NCI-H1694 treated with DMSO at 0.1 percent for 48 hours (cell line): ENCODE results near the gene GALNTL6.

ENCODE experiments used
- DNase-seq: peaks from one replicate; lab custom pipeline; 2025; lab: John Stamatoyannopoulos, UW

The GALNTL6 gene

DNA sequence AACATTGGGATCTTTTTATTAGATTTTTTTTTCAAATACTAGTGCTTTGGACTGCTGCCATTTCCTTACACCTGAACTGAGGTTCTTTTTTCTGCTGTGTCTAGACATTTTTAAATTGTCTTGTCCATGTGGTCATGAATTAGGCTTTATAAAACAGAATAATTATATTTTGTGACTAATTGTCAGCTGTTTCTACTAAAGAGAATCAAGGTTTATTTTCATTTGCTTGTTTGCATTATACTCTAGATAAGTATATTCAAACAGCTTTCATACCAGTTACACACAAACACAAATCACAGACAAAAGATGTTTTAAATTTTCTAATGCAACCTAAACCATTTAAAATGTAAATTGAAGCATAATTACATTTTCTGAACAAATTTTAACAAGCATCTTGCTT is 194.7 kb downstream of the GALNTL6 start:
- DNase-seq: no peak

DNA sequence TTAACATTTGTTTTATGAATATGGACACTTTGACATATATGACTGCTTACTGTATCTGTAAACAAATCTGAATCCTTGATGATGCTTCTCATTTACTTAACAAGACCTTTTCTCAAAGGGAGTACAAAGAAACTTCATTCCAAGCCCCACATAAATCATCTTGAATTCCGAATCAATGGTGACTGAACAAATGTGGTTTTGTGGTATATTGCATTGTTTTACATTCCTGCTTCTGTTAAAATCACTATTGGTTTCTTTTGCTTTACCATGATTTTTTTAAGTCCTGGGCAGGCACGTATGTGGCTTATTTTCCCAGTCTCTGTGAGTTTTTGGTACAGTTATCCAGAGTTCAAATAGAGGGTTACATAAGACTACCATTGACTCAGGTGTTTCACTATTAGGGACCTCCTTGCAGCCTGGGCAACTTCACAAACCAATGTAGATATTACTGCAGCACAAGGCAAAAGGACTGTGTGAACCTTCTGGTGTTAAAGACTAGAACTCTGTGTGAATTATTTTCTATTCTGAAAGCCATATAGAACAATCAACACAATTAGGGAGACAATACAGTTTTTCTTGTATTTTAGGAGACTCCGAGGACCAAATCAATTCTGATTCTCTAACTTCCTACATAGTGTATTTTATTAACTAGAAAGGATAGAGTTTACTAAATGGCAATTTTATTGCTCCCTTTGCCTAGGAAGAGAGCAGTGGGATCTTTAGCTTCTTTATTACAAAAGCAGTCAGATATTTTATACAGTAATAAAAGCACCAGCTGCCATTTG is 196.4 kb downstream of the GALNTL6 start:
- DNase-seq: no peak

DNA sequence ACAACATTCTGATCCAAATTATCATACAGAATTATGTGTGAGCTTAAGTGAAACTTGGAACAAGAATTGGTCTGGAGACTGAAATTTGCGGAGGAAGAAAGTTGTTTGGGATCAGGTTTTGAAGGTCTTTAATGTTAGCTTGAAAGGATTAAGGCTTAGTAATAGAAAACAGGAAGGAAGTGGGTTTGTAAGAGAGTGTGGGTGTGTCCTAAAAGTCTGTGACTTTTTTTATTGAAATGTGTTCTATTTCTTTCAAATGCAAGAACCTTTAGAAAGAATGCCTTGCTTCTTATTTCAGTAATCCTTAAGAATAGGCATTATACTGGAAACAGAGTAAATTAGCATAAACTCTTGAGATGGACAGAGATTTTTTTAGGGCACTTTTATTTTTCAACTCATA is 198.0 kb downstream of the GALNTL6 start:
- DNase-seq: no peak

DNA sequence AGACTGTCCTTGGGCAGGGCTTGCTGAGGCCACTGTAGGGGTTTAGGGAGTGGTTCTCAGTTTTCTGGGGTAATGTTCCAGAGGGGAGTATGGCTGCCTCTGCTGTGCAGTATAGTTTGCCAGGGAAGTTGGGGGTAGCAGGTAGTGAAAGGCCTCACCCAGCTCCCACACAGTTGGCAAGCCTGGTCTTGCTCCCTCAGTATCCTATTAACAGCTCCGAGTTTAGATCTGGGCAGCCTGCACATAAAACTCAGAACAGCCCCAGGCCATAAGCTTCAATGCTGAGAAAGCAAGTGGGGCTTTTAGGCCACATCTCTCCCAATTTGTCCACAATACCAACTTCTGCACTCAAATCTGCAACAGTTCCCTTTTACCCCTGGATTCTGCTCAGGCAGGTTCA is 205.2 kb downstream of the GALNTL6 start:
- no peak for DNase-seq

DNA sequence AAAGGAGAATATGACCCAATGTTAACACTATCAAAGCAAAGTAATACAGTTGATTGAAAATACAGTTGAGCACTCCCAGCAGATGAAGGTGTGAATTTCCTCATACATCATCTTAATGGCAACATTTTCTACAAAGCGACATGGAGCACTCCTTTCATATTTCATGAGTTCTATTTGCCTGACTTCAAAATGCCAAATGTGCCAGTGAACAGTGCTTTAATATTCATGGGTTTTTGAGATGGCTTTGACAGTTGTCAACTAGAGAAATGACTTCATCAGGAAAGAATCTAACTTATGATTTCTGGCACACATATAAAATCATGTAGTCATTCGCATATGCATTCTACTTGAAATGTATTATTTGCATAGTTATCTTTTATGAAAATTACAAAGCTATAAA is 222.4 kb downstream of the GALNTL6 start:
- DNase-seq: no peak

DNA sequence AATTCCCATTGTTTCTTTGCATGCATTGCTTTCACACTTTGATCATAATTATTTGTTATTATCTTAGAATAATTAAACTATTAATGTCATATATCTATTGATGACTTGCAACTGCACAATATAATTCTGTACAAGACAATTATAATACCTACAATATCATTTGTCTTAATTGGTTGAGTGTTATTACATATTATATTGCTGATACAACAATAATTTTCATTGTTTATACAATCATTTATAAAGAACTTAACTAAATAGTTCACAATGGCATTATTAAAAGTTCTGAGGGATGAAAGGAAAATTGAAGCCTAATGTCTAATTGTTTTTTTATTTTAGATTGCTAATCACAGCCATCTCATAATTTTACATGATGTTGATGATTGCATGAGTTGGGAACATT is 227.6 kb downstream of the GALNTL6 start:
- DNase-seq: no peak

DNA sequence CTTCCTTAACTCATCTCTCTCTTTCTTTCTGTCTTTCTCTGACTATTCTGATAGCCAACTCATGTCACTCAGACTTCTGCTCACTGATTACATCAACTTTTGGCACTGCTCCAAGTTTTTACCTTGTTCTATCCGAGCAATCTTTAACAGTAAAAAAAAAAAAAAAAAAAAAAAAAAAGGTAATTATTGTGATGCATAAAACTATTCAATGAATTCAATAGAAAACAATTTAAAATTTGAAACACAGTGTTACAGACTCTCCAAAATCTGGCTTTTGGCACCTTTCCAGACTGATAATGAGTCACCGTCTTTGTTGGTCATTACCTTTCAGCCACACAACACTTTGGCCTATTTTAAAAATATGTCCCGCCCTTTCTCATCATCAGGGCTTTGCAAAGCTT is 229.5 kb downstream of the GALNTL6 start:
- peak; percentile 1 for DNase-seq

DNA sequence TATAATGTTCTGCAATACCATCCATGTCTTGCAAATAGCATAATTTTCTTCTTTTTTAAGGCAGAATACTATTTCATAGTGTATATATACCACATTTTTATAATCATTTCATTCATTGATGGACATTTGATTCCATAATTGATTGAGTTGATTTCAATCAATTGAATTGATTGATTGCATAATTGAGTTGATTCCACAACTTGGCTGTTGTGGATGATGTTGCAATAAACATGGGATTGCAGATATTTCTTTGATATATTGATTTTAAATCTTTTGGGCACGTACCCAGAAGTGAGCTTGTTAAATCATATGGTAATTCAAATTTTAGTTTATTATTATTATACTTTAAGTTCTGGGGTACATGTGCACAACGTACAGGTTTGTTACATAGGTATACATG is 232.8 kb downstream of the GALNTL6 start:
- DNase-seq: no peak

DNA sequence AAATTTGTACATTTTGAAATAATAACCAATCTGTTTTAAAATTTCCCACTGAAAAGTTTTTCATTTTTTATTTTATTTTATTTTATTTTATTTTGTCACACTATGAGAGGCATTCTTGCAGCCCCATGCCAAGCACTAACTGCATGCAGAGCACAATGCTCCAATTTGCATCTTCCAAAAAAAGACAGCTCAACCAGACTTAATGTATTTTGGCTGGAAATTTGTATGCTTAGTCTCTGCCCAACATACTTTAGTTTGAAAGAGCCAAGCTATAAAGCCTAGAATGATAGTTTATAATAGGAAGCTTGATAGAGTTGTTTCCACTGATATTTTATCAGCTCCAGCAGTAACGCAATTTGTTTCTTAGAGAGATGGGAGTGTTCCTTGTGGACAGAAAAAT is 235.5 kb downstream of the GALNTL6 start:
- DNase-seq: no peak

DNA sequence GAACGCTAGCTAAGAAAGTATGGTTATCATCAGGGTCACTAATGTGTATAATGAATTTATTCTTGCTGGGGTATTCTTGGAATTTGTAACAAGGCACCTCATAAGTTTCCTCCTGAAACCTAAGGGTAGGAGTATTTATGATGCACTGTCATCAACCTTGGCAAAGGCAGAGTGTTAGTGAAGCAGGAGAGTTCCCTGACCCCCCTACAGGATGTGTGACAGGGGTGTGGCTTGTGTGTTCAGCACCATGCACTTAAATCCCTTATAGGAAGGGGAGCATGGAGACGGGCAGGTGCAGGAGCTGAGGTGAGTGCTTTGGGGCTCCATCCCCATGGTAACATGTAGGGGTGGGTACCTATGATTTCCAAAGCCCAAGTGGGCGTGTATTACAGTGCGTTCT is 237.7 kb downstream of the GALNTL6 start:
- no peak for DNase-seq

DNA sequence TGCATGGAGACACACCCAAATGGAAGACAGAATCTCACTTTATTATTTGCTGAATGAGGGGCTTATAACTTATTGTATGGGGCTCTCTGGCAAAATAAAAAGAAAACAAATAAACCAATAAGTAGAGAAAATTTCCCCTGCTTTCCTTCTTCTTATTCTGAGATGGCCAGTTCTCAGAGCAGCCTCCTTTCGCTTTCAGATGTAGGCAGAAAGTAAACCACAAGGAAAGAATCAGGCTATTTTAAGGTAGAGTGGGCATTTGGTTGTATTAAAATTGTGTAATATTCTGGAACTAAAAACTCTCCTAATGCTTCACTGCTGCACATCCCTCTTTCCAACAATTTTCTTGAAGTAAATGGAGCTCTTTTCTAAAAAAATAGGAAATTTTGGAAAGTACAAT is 241.8 kb downstream of the GALNTL6 start:
- no peak for DNase-seq

DNA sequence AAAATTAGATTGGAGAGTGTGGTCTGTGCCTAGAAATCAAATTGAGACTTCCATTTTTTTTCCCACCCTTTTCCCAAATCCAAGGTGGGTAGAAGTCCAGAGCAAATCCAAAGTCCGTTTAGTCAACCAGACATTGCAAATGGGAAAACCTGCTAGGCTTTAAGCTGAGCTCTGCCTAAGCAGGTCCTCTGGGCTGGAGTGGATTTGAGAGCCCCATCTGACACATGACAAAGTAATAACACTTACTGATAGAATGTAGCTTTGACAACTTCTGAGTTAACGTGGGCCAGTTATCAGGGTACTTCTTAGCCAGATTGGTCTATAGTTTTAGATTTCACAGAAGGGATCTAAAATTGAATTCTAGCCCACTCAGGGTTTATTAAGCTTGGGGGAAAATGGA is 242.3 kb downstream of the GALNTL6 start:
- no peak for DNase-seq

DNA sequence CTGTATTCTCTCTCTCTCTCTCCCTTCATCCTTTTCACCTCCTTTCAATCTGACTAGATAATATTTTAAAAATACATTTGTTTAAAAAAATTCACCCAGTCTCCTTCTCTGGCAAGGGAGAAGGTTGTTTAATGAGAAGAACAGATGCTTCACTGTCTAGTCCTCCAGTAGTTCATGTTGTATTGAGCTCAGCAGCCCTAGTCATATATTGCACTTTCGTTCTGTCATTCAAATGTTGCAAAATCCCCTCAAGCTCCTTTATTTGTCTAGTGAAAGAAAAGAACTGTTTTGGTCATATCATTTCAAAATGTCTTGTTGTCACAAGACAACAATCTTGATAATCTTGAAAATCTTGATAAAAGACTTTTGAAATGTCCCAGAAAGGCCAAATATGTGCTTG is 248.0 kb downstream of the GALNTL6 start:
- no peak for DNase-seq

DNA sequence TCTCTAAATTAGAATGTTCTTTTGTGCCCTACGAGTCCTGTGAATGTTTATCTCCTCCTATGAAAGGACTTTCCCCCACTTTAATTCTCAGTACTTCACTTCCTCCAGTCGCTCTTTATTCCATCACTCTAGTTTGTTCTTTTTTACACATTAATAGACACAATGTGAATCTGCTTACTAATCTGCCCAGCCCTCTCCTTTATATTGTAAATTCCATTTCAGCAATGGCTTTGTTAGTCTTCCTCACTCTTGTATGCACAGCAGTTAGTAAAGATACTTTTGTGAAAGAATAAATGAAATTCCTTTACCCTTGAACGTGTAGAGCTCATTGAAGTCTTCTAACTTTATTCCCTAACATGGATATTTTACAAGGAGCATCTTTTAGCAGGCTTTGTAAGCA is 255.3 kb downstream of the GALNTL6 start:
- no peak for DNase-seq

DNA sequence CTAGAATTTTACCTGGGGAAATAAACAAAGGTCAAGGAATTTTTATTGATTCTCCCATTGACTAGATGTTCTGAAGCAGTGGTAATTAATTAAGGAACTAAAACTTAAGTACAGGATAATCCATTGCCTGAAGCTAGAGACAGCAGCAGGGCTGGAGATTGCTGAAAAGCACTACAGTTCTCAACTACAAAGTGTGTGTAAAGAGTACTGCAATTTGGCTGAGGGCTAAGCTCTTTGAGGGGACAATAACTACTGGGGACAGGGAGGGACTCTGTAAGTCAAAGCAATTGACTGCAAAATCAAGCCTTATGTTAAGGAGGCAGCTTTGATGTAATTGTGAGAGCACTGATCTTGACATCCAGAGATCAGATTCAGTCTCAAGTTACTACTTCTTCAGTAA is 260.4 kb downstream of the GALNTL6 start:
- DNase-seq: no peak

DNA sequence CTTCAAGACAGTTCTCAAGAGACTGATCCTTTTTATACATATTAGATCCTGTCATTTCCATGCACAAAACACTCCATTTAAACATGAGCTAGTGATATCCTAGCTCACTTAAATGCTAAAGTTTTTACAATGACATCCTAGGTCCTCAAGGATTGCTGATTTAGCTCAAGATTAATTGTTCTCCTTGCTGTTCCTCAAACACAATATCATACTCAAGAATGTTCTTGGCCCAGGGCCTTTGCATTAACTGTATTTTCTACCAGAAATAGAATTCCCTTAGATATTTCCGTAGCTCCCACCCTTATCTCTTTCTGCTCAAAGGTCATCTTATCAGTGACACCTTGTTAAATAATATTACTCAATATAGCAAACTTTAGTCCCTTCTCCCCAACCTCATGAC is 270.1 kb downstream of the GALNTL6 start:
- no peak for DNase-seq

DNA sequence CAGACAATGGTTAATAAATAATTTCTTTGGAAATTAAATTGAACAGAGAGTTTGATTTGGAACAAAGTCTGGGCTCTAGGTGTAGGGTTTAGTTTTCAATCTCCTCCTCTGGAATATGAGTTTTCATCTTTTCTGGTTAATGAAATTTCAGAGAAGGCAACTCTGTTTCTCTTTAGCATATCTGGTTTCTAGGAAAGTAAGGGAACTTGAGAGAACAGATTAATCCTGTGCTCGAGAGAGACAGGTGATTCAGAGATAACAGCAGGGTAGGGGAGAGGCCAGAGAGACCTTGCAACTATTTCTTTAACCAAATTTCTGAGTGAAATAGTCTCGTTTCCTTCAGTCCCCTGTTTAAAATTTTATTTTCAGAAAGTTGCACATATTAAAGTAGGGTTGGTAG is 275.4 kb downstream of the GALNTL6 start:
- no peak for DNase-seq

DNA sequence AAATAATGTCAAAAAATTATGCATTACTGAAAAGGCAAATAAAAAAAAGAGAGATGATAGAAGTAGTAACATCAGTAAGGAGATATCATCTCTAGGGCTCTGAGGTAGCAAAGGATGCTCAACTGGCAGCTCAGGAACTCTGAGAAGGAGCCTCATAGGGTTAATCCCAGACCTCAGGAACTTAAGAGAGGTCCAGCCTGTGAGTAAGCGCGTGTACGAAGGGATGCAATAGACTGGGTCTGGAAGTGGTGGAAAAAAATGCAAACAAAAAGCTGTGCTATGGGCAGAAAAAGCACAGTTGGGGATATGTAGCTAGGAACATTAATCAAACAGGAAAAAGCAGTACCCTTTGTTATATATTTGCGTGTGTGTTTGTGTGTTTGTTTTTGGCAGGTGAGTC is 282.0 kb downstream of the GALNTL6 start:
- DNase-seq: no peak

DNA sequence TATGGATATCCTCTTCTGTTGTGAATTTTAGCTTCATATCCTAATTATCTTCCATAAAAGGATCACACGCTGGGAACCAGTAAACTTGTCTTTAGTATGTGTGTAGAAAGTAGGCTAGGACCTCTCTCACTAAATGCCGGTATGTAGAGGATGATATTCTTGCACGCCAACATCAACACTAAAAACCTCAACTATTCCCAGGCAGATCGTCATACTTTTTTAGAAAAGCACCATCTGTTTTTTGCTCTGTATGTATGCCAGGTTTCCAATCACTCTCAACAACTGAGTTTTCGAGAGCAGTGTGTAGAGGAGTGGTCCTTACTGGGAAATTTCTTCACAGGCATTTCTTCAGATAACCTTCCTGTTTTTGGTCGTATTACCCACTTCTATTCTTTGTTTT is 283.6 kb downstream of the GALNTL6 start:
- peak; percentile 6 for DNase-seq

DNA sequence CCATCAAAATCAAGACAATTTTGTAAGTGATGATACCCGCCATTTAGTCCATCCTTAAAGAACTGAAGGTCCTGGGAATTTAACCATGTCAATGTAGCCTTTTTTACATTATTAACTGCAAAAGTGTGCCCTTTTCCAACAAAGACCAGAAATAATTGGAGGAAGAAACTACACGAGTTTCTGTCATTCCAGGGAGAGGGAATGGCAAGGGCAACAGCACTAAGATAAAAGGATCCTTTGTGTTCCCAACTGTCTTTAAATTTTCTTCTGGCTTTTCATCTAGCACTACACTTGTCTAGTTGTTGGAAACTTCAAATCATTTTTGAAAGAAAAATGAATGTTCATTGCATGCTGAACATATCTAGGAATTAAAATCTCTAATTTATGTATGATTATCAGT is 286.2 kb downstream of the GALNTL6 start:
- no peak for DNase-seq

DNA sequence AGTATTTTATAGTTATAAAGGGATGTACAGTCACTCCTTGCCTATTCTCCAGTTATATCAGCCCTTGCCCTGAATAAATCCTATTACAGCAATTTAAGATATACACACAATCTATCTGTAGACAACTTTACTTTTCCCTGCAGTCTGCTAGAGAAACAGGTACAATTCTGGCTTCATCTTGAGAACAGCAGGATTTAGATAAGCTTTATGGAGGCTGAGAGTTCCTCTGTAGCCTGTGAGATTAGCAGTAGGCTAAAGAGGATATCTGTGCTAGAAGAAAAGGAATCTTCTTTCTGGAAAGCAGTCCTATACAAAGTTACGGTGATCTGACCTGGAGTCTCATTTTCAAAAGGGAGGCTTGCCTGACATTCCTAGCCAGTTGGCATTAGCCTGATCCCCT is 290.3 kb downstream of the GALNTL6 start:
- DNase-seq: no peak

DNA sequence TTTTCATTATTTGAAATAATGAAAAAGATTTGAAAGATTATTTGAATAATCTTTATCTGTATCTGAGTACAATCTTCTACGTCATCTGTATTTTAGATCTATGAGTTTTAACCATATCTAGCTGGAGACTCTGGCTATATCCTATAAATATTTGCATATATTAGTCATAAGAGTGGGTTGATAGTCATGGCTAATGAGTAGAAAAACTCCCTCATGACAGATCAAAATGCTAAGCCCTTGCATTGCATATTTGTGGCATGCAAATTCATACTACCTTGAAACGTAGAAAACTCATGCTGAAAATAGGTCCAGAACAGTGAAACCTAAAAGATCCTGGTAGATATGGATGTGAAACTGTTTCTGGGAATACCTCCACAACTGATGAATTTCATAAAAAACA is 291.3 kb downstream of the GALNTL6 start:
- no peak for DNase-seq

DNA sequence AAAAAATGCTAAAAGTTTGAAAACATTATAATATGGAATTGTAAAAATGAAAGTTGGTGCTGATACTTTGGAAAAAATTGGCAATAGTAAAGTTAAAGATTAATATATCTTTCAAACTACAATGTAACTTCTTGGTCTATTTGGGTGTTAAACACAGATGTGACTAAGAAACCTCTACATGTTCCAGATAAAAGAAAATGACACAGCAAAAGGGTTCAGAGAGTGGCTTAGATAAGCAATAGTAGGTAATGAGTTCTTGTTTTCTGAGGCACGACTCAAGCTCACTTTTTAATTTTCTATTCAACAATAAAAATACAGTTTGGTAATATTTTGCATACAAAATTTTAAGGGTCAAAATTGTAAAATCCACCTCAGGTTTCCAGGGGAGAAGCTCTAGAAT is 292.7 kb downstream of the GALNTL6 start:
- no peak for DNase-seq

DNA sequence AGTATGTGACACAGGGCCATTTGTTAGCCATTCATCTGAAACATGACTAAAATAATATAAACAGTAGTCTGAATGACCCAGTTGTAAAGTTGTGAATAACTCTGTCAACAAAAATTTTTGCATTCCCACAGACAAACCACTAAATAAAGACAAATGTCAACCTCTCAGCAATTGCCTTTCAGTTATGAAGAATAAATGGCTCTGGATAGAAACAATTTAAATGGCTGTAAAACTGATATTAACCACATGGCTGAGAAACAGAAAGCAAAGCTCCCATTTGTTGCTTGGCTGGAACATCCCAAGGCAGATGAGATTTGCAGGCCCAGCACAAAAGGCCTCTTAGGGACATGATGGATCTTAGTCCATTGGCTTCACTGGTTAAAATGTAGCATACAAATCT is 296.3 kb downstream of the GALNTL6 start:
- DNase-seq: no peak
